ENCODE data around the gene PRTFDC1. TPM values are rescaled to one million over a fixed set of nuclear protein-coding genes. Genes with fewer than 3 reads are reported as not detected.
"Not testable (repeated sequence)": the region's sequence is repeated elsewhere in the genome, so short reads cannot be mapped to it uniquely, and the experiment has no call there.

The PRTFDC1 gene
- total RNA-seq, 1 experiment from 2014 or later = 4.9 TPM

DNA sequence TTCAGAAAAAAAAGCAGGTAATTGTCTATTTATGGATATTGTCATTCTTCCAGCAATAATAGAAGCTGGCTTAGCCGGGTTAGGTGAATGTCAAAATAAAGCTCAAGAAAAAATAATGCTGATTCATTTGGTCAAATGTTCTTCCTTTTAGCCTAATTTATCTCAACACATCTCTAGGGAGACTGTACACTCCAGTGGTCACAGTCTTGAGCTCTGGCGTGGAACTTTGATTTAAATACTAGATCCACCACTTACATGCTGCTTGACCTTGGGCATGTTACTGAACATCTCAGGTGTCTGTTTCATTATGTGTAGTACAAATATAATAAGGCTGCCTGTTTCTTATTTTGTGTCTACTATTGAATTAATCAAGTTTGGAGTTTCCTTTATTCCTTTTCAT, 22.0 kb downstream of the PRTFDC1 start:
- no peak for DNase-seq (ENCODE audit: low read depth)

DNA sequence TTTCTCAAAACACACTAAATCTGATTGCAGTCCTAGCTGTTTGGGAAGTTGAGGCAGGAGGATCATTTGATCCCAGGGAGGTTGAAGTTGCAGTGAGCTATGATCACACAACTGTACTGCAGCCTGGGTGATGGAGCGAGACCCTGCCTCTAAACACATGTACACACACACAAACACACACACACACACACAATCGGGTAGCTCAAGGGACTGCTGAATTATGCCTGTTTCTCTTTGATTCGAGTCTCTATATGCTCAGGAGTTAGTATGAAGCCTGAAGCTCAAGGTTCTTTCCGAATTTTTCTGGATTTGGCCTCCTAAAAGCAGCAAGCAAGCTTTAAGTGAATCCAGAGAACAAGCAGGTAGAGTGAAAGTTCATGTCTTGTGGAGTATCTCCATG, 22.5 kb downstream of the PRTFDC1 start:
- DNase-seq (ENCODE audit: low read depth) = no peak

DNA sequence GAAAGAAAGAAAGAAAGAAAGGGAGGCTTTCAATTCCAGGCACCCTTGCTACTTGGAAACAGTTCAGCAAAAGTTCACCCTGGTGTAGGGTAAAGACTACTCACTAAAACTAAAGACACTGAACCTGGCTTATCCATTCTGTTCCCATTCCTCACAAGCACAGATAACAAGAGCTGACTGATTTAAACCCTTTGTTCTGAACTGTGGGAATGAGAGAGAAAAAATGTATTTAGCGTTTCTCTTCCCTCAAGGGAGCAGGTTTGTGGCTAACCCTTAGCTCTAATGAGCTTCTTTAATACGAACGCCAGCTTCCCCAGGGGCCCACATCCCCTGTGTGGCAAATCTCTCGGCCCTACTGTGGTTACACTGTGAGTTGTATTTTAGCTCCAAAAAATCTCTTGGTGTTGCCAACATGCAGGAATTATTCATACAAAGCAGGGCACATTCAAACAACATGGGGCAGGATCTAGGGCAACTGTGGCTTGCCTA, 23.3 kb downstream of the PRTFDC1 start:
- DNase-seq (ENCODE audit: low read depth) = peak; percentile 82

DNA sequence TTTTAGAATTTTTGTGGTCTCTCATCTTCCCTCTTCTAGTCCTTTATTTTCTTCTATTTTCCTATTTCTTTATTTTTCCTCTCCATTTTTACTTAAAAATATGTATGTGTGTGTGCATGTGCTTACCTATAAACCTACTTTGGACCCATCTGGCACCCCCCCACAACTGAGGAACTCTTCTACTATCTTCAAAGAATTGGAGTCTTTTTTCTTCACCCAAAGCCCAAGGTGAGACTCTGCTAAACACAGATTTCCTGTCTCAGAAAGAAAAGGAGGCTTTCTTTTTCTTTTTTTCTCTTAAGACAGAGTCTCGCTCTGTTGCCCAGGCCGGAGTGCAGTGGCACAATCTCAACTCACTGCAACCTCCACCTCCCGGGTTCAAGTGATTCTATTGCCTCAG, 24.2 kb downstream of the PRTFDC1 start:
- DNase-seq (ENCODE audit: low read depth) = no peak

DNA sequence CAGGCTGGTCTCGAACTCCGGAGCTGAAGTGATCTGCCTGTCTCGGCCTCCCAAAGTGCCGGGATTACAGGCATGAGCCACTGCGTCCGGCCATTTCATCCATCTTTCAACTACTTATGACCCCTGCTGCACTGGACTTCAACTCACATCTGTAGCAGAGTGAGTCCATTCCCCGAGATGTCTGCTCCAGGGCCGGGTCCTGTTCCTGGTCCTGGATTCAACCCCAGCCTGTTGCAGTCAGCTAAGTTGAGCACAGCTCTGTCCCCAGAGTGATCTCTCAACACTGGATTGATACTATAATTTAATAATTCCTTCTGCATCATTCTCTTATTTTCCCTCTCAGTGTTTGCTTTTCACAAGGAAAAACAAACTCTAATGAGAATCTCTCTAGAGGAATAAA, 25.8 kb downstream of the PRTFDC1 start:
- no peak for DNase-seq (ENCODE audit: low read depth)

DNA sequence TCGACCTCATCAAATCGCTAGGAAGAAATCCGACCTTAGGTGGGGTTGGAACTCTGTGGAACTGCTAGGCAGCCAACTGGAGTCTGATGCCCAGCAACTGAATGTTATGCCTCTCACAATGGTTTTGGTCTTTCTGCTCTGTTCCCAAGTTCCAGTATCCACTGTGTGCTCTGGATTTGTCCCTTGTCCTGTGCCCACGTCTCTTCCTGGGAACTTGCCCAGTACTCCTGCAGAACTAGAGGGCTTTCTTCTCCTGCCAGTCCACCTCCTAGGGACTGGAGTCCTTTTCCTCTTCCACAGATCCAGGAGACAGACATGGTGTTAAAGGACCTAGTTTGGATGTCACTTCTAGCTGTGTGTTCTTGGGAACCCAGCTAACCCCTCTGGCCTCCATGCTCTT, 26.6 kb downstream of the PRTFDC1 start:
- DNase-seq (ENCODE audit: low read depth) = no peak

DNA sequence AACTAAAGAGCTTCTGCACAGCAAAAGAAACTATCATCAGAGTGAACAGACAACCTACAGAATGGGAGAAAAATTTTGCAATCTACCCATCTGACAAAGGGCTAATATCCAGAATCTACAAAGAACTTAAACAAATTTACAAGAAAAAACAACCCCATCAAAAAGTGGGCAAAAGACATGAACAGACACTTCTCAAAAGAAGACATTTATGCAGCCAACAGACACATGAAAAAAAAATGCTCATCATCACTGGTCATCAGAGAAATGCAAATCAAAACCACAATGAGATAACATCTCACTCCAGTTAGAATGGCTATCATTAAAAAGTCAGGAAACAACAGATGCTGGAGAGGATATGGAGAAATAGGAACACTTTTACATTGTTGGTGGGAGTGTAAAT, 27.9 kb downstream of the PRTFDC1 start:
- not testable (repeated sequence) for DNase-seq (ENCODE audit: low read depth)

DNA sequence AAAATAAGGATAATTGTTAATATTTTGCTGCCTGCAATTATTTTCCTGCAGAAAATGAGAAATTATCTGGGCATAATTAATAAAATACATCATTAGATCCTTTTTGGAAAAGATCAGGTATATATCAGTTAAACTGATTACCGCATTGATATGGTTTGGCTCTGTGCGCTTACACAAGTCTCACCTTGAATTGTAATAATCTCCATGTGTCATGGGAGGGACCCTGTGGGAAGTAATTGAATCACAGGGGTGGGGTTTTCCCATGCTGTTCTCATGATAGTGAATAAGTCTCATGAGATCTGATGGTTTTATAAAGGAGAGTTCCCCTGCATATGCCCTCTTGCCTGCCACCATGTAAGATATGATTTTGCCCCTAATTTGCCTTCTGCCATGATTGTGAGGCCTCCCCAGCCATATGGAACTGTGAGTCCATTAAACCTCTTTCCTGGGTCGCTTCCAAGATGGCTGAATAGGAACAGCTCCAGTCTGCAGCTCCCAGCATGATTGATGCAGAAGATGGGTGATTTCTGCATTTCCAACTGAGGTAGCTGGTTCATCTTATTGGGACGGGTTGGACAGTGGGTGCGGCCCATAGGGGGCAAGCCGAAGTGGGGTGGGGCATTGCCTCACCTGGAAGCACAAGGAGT, 30.1 kb downstream of the PRTFDC1 start:
- DNase-seq (ENCODE audit: low read depth) = not testable (repeated sequence)

DNA sequence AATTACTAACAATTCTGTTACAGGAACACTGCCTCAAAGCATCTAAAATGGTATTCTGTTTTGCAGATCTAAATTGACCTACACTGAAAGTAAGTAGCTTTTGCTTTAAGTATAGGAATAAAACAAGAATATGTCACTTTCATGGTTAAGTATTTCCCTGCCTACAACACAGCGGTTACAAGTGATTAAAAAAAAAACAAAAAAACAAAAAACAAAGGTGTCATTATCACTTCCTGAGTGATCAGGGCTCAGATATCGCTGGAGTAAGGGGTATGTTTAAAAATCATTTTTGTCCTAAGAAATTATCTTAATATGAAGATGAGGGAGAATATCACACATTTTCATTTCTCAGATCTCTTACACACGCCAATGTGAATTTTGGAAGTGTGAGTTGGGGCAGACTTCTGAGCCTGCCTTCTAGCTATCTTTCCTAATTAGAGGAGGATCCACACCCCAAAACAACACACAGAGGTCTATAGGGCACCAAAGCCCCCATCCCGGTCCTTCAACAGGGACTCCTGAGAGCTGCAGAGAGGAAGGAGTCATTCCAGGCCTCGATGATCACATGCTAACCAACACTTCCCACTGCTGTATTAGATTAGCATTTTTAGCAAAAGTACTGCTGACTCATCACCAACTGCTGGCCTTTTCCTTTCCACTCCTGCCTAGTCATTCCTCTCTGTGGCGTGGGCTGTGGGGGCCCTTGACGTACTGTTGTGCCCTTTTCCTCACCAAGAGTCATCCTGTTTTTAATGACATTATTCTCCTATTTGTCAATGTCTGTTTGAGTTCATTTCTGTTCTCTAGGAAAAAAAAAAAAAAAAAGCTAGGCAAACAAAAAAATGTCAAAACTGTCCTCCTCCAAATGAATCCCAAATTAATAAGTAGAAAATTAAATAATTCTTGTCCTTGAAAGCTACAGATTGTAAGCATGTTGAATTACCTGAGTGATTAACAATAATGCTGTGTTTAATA, 31.2 kb downstream of the PRTFDC1 start:
- peak; percentile 82 for DNase-seq (ENCODE audit: low read depth)

DNA sequence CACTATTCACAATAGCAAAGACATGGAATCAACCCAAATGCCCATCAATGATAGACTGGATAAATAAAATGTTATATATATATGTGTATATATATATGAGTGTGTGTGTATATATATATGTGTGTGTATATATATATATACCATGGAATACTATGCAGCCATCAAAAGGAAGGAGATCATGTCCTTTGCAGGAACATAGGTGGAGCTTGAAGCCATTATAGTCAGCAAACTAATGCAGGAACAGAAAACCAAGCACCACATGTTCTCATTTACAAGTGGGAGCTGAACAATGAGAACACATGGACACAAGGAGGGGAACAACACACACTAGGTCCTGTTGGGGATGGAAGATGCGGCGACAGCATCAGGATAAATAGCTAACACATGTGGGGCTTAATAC, 32.2 kb downstream of the PRTFDC1 start:
- DNase-seq (ENCODE audit: low read depth) = not testable (repeated sequence)

DNA sequence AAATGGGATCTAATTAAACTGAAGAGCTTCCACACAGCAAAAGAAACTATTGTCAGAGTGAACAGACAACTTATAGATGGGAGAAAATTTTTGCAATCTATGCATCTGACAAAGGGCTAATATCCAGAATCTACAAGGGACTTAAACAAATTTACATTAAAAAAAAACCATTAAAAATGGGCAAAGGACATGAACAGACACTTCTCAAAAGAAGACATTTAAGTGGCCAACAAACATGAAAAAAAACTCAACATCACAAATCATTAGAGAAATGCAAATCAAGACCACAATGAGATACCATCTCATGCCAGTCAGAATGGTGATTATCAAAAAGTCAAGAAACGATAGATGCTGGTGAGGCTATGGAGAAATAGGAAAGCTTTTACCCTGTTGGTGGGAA, 32.8 kb downstream of the PRTFDC1 start:
- not testable (repeated sequence) for DNase-seq (ENCODE audit: low read depth)

DNA sequence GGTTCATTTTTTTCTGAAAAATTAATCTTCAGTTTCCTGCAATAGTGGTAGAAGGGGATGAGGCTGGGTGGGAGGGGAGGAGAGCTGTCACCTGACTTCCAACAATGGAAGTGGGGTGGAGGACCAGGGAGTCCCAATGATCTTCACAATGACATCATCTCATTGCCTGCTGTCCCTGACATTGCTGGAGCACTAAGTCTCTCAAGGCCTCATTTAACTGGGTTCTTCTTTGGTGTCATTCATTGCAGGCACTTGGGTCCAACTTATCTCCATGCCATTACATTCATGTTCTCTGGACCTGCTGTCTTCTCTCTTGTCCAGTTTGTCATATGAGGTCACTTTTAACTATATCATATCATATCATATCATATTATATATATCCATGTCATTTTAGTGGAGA, 34.4 kb downstream of the PRTFDC1 start:
- DNase-seq (ENCODE audit: low read depth) = no peak

DNA sequence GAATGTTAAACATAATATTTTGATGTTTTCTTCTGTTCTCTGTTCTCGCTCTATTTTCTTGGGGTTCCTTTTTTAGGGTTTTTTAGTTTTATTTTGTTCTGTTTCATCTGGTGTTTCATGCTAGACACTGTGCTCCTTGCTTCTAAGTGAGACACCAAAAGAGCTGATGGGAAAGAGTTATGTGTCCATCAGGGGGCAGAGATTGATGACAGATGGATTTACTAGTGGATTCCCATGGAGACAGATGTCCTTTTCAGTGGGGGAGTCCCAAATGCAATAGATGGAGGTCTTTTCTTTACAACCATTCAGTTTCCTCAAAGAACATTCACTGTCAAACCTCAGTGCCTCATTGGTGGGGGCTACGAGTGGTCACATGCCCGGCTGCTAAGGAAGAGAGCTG, 34.9 kb downstream of the PRTFDC1 start:
- DNase-seq (ENCODE audit: low read depth) = no peak

DNA sequence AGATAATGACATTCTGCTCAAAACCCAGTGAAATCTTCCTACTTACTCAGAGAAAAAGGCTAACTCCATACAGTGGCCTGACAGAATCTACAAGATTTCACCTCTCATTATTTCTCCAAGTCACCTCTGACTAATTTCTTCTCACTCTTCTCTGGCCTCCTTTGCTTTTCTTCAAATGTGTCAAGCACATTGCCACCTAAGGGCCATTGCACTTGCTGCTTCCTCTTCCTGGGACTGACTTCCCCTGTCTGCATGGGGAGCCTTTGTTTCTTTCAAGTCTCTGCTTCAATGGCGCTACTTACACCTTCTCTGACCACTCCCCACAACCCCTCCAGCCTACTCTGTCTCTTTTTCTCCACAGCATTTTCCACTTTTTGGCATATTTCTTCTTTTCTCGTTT, 36.0 kb downstream of the PRTFDC1 start:
- DNase-seq (ENCODE audit: low read depth) = no peak

DNA sequence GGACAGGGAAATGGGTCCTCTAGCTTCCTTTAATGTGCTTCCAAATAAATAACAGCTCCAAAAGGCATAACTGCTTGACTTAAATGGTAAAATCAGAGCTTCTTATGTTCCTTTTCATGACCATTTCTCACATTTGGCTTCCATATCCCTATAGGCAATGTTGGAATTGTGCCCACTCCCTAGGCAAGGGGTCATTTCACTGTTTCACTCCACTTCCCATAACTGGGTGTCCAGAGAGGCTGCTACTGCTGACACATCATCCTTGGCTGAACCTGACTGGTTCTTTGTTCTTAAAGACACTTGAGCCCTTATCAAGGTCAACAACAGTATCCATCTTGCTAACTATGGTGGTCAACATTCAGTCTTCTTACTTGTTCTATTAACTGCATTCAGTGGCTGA, 37.1 kb downstream of the PRTFDC1 start:
- no peak for DNase-seq (ENCODE audit: low read depth)

DNA sequence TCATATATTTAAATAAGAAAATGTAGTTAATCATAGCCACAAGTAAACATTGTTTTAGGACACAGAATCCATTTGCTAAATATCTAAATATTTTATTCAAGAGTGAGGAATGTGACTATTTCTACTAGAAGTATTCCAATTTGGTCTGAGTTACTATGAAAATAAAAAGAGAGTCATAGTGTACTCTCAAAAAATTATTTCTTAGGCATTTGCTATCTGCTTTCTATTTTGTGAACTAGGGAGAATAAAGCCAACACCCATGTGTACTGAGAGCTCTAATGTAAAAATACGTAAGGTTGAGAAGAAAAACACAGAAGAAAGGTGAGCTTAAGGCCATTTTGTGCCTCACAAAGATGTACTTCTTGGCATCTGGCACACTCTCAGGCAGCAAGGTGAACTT, 38.3 kb downstream of the PRTFDC1 start:
- no peak for DNase-seq (ENCODE audit: low read depth)

DNA sequence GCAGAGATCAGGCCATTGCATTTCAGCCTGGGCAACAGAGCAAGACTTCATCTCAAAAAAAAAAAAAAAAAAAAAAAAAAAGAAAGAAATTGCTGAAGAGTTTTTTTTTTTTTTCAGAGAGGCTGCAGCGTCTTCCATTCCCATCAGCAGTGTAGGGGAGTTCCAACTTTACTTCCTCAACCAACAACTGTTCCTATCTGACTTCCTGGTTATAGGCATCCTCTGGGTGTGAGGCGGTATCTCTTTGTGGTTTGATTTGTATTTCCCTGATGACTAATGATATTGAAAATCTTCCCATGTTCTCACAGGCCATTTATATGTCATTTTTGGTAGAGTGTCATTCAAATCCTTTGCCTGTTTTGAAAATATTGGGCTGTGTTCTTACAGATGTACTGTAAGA, 40.2 kb downstream of the PRTFDC1 start:
- peak; percentile 46 for DNase-seq (ENCODE audit: low read depth)

DNA sequence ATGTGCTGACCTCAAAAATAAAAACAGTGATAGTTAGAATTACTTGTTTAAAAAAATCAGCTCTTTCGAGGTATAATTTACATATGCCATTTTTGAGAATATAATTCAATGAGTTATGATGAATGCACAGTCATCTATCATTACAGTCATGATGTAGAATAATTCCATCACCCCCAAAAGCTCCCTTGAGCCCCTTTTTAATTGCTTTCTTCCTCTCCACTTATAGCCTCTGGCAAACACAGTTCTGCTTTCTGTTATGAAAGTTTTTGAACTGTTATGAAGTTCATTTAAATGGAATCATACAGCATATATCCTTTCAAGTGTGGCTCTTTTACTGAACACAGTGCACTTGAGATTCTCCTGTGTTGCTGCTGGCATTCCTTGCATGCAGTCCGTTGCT, 41.4 kb downstream of the PRTFDC1 start:
- no peak for DNase-seq (ENCODE audit: low read depth)

DNA sequence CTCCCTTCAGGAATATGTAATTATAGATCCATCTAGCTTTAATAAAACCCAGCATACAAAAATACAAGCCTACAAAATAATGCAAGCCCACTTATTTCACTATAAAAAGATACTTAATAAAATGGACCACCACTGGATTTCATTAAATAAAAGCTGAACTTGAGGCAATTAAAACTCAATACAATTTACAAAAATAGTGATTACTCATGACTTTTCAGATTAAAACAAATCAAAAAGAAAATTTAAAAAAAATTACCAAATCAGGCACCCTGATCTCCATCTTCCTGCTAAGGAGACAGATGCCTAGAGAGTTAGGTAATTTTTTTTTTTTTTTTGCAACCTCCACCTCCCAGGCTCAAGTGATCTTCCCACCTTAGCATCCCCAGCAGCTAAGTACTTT, 41.8 kb downstream of the PRTFDC1 start:
- no peak for DNase-seq (ENCODE audit: low read depth)

DNA sequence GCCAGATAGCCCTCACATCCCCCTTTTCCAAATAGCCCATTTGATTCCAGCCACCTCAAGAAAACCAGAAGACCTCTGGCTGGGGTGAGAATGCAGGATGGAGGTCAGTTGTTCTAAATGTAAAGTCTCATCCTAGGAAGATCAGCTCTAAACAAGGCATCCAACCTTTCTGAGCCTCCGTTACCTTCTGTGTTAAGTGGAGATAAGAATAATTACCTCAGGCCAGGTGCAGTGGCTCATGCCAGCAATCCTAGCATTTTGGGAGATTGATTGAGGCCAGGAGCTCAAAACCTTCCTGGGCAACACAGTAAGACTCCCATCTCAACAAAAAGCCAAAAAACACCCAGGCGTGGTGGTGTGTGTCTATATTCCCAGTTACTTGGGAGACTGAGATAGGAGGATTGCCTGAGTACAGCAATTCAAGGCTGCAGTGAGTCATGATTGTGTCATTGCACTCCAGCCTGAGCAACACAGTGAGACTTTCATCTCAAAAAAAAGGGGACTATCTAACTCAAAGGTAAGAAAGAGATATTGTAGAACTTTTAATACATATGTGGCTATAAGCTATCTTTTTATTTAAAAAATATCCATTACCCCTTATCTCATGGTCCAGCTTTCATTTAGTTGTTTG, 43.5 kb downstream of the PRTFDC1 start:
- peak; percentile 80 for DNase-seq (ENCODE audit: low read depth)

DNA sequence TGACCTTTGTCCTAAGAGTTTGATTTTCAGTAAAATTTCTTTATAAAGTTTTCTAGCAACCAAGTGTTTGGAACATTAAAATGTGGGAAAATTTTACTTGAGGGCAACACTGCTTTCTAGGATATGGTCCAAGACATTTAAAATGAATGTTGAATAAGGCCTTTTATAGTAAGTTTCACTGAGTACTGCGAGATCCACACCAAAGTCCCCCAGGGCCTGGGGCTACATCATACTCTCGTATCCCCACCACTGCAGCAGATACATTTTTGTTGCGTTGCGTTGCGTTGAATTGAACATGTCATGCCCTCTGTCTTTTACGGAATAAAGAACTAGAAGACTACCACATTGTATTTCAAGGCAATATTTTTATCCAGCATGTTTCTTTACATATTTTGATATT, 44.5 kb downstream of the PRTFDC1 start:
- DNase-seq (ENCODE audit: low read depth) = no peak

DNA sequence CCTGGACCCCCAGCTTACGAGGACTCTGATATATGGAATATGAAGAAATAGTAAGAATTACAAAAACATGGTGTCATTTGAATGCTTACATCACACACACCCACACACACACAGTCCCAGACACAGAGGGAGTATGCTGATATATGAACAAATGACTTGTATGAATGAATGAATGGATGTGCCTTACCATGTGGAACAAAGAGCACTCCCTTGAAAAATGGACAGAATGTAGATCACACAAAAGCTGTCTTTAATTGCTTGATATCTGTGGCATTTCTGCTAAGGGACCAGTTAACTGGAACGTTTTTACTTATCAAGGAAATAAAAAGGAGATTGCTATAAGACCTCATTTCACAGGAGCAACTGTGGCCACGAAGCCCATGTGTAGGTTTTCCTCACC, 46.0 kb downstream of the PRTFDC1 start:
- DNase-seq (ENCODE audit: low read depth) = no peak

DNA sequence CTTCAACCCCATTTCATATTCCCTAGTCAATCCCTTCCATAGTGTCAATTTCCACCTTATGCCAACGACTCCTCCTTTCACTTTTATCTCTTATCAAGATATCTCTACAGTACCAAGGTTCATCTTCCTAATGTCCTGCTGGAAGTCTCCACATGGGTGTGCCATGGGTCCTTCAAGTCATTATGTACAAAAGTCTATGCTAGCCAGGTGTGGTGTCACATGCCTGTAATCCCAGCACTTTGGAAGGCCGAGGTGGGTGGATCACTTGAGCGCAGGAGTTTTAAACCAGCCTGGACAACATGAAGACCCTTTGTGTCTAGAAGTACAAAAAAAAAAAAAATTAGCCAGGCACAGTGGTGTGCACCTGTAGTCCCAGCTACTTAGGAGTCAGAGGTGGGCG, 47.6 kb downstream of the PRTFDC1 start:
- no peak for DNase-seq (ENCODE audit: low read depth)
